HFFc6 (cell line): ENCODE measurements around the gene ANKEF1. TPM values are rescaled to one million over a fixed set of nuclear protein-coding genes. Genes with fewer than 3 reads are reported as not detected.
"Not testable (repeated sequence)": the region's sequence is repeated elsewhere in the genome, so short reads cannot be mapped to it uniquely, and the experiment has no call there.

Experiments used
- DNase-seq: peaks from one replicate; pipeline ENCODE4 v3.0.0-alpha.2; 2018
- H3K27ac Mint-ChIP-seq: 2 replicates; pipeline ENCODE4 v1.8.0; 2020; ENCODE audit warnings: mild to moderate bottlenecking, mixed read lengths
- H3K27me3 Mint-ChIP-seq: 2 replicates; pipeline ENCODE4 v1.8.0; 2021; ENCODE audit warnings: mild to moderate bottlenecking, moderate library complexity, mixed read lengths; ENCODE audit not compliant: insufficient read depth
- H3K36me3 Mint-ChIP-seq: 2 replicates; pipeline ENCODE4 v1.8.0; 2021; ENCODE audit warnings: low read depth, mixed read lengths
- H3K4me1 Mint-ChIP-seq: 2 replicates; pipeline ENCODE4 v1.8.0; 2020; ENCODE audit warnings: low read depth, mixed read lengths
- H3K4me3 Mint-ChIP-seq: 2 replicates; pipeline ENCODE4 v1.8.0; 2020; ENCODE audit warnings: mild to moderate bottlenecking, moderate library complexity, mixed read lengths
- H3K9me3 Mint-ChIP-seq: 2 replicates; pipeline ENCODE4 v1.8.0; 2020; ENCODE audit warnings: mild to moderate bottlenecking, mixed read lengths
- CTCF ChIP-seq: fragments of 200-600 bp; sonication (generic); IDR thresholded peaks from 2 replicates; pipeline ENCODE4 v1.5.0; 2021; ENCODE audit warnings: antibody characterized with exemption, mild to moderate bottlenecking
- total RNA-seq, 6 experiments: library from RNA; stranded (reverse); fragmentation: NEBNext Ultra II Directional; extraction: Animal tissue kit (Norgen Biotek cat#: 25700); gene quantifications; 2 replicates in 1 of 6; 3 replicates in 5 of 6; pipeline ENCODE4 v1.2.3, GENCODE V29; 2021

ANKEF1 gene
- total RNA-seq, 6 experiments from 2014 or later, result not detected

GRCh38 chr20:10012464-10012863, 22.3 kb upstream of the ANKEF1 start:
- DNase-seq, result no peak
- Mint-ChIP-seq H3K4me1 (no peaks in the 10 kb centered on the region), H3K27ac (no peak overlapping the region), H3K9me3 (peaks cover 12% of the 10 kb centered on the region; the same call in 1 of the 2 replicates), H3K4me3 (no peak overlapping the region), H3K36me3 (no peaks in the 10 kb centered on the region), H3K27me3 (peaks cover 2% of the 10 kb centered on the region)
- no peak for TF ChIP-seq CTCF

- peaks cover 5% of the 10 kb centered on the region; the same call in 1 of the 2 replicates for H3K9me3 Mint-ChIP-seq
- peaks cover 2% of the 10 kb centered on the region for H3K27me3 Mint-ChIP-seq
- H3K36me3 Mint-ChIP-seq, result no peaks in the 10 kb centered on the region
Observed at GRCh38 chr20:10014431-10014830, 20.4 kb upstream of the ANKEF1 start.

GRCh38 chr20:10020937-10021336, 13.8 kb upstream of the ANKEF1 start:
- Mint-ChIP-seq H3K36me3 (no peaks in the 10 kb centered on the region), H3K4me3 (no peak overlapping the region), H3K9me3 (peaks cover 5% of the 10 kb centered on the region; the same call in 1 of the 2 replicates), H3K4me1 (no peaks in the 10 kb centered on the region), H3K27ac (no peak overlapping the region), H3K27me3 (no peaks in the 10 kb centered on the region)
- TF ChIP-seq CTCF, result no peak
- no peak for DNase-seq

More at GRCh38 chr20:10014431-10014830, 20.4 kb upstream of the ANKEF1 start:
- no peak for DNase-seq
- no peak overlapping the region for H3K27ac Mint-ChIP-seq
- TF ChIP-seq CTCF, result no peak
- no peak overlapping the region for H3K4me3 Mint-ChIP-seq
- H3K4me1 Mint-ChIP-seq, result no peaks in the 10 kb centered on the region

- no peak for TF ChIP-seq CTCF
- H3K4me1 Mint-ChIP-seq, result no peaks in the 10 kb centered on the region
- peaks cover 5% of the 10 kb centered on the region; the same call in 1 of the 2 replicates for H3K9me3 Mint-ChIP-seq
- DNase-seq, result no peak
- H3K27me3 Mint-ChIP-seq, result no peaks in the 10 kb centered on the region
- H3K27ac Mint-ChIP-seq, result no peak overlapping the region
- H3K4me3 Mint-ChIP-seq, result no peak overlapping the region
- H3K36me3 Mint-ChIP-seq, result no peaks in the 10 kb centered on the region
Observed at GRCh38 chr20:10022625-10023024, 12.2 kb upstream of the ANKEF1 start.

- TF ChIP-seq CTCF, result no peak
- Mint-ChIP-seq H3K4me1 (no peaks in the 10 kb centered on the region), H3K27me3 (no peaks in the 10 kb centered on the region), H3K9me3 (peaks cover 5% of the 10 kb centered on the region), H3K27ac (no peak overlapping the region), H3K36me3 (no peaks in the 10 kb centered on the region), H3K4me3 (no peak overlapping the region)
- DNase-seq, result no peak
Observed at GRCh38 chr20:10023911-10024310, 10.9 kb upstream of the ANKEF1 start.

- not testable (repeated sequence) for DNase-seq, H3K4me1 Mint-ChIP-seq, H3K27ac Mint-ChIP-seq, H3K27me3 Mint-ChIP-seq, H3K4me3 Mint-ChIP-seq, H3K36me3 Mint-ChIP-seq
- peaks cover 11% of the 10 kb centered on the region for H3K9me3 Mint-ChIP-seq
Observed at GRCh38 chr20:10031451-10032215, 3.2 kb upstream of the ANKEF1 start.

GRCh38 chr20:10032269-10032668, 2.5 kb upstream of the ANKEF1 start:
- DNase-seq, H3K36me3 Mint-ChIP-seq, H3K27ac Mint-ChIP-seq, H3K27me3 Mint-ChIP-seq, H3K4me1 Mint-ChIP-seq, H3K4me3 Mint-ChIP-seq: not testable (repeated sequence)
- H3K9me3 Mint-ChIP-seq, result peaks cover 11% of the 10 kb centered on the region
